CD14-positive monocyte (primary cell): Measurements from ENCODE around the gene ANKLE2. TPM values are rescaled to one million over a fixed set of nuclear protein-coding genes. Genes with fewer than 3 reads are reported as not detected.

Experiments used
- DNase-seq, 3 donors: peaks; one replicate each; pipeline ENCODE4 v3.0.0-alpha.2; 2011 to 2022
- H2AFZ ChIP-seq: 2 replicates; pipeline ENCODE4 v1.6.0; 2012; ENCODE audit warnings: mild to moderate bottlenecking, low read depth, low read length, inconsistent platforms; ENCODE audit not compliant: insufficient read depth, poor library complexity, severe bottlenecking
- H3K27ac ChIP-seq, 2 donors: 1 replicate in 1 of 2; 2 replicates in 1 of 2; pipeline ENCODE4 v1.5.1; 2012 to 2013; ENCODE audit warnings: low read length in 2 of 2, control low read depth in 1 of 2, inconsistent platforms in 1 of 2, low read depth in 1 of 2, mild to moderate bottlenecking in 1 of 2
- H3K27me3 ChIP-seq, 2 donors: one replicate each; pipeline versions ENCODE4 v1.6.0 to v1.6.1; 2011 to 2013; ENCODE audit warnings: low read length in 2 of 2; ENCODE audit not compliant: control insufficient read depth in 2 of 2, insufficient read depth in 2 of 2
- H3K36me3 ChIP-seq, 2 donors: replicated peaks in 1 of 2; 1 replicate in 1 of 2; 2 replicates in 1 of 2; pipeline versions ENCODE4 v1.5.1 to v1.6.1; 2012 to 2013; ENCODE audit warnings: low read length in 2 of 2, control low read depth in 1 of 2, inconsistent platforms in 1 of 2, mild to moderate bottlenecking in 1 of 2; ENCODE audit not compliant: insufficient read depth in 2 of 2, control insufficient read depth in 1 of 2
- H3K4me1 ChIP-seq, 2 donors: 1 replicate in 1 of 2; 2 replicates in 1 of 2; pipeline versions ENCODE4 v1.5.1 to v1.6.1; 2012 to 2013; ENCODE audit warnings: low read length in 2 of 2, control low read depth in 1 of 2, inconsistent platforms in 1 of 2, mild to moderate bottlenecking in 1 of 2, moderate library complexity in 1 of 2; ENCODE audit not compliant: insufficient read depth in 2 of 2, control insufficient read depth in 1 of 2
- H3K4me2 ChIP-seq: replicated peaks from 2 replicates; pipeline ENCODE3; 2012; ENCODE audit warnings: low read length, moderate library complexity, mild to moderate bottlenecking; ENCODE audit not compliant: poor library complexity, severe bottlenecking; ENCODE audit errors: extremely low read depth
- H3K4me3 ChIP-seq, 3 experiments: fragments of 200-600 bp in 1 of 3; sonication (generic) in 1 of 3; replicated peaks in 1 of 3; 1 replicate in 2 of 3; 2 replicates in 1 of 3; pipeline ENCODE4 v1.5.1; 2011 to 2013; ENCODE audit warnings: low read length in 3 of 3, mild to moderate bottlenecking in 3 of 3, control low read depth in 2 of 3, low read depth in 2 of 3, inconsistent platforms in 1 of 3, moderate library complexity in 1 of 3
- H3K79me2 ChIP-seq: 2 replicates; pipeline ENCODE4 v1.6.0; 2012; ENCODE audit warnings: mild to moderate bottlenecking, control low read depth, inconsistent platforms, low read length, moderate library complexity; ENCODE audit not compliant: insufficient read depth
- H3K9ac ChIP-seq: 2 replicates; pipeline ENCODE4 v1.6.0; 2017; ENCODE audit warnings: low read length, mild to moderate bottlenecking; ENCODE audit not compliant: insufficient read depth, poor library complexity, severe bottlenecking
- H3K9me3 ChIP-seq, 2 donors: replicated peaks in 1 of 2; 1 replicate in 1 of 2; 2 replicates in 1 of 2; pipeline versions ENCODE4 v1.5.1 to v1.6.1; 2012 to 2013; ENCODE audit warnings: low read length in 2 of 2, control low read depth in 1 of 2; ENCODE audit not compliant: control insufficient read depth in 1 of 2, insufficient read depth in 1 of 2
- H4K20me1 ChIP-seq: 2 replicates; pipeline ENCODE4 v1.6.0; 2012; ENCODE audit warnings: mild to moderate bottlenecking, low read length, control low read depth, moderate library complexity; ENCODE audit not compliant: insufficient read depth
- H3K27ac Mint-ChIP-seq, 7 donors: one replicate each; pipeline ENCODE4 v1.8.0; 2020; ENCODE audit warnings: mild to moderate bottlenecking in 7 of 7, mixed read lengths in 7 of 7, moderate library complexity in 6 of 7, inconsistent platforms in 2 of 7
- H3K27me3 Mint-ChIP-seq, 3 donors: one replicate each; pipeline ENCODE4 v1.8.0; 2021 to 2022; ENCODE audit warnings: low read depth in 3 of 3, mild to moderate bottlenecking in 3 of 3, mixed read lengths in 3 of 3, moderate library complexity in 3 of 3, inconsistent platforms in 1 of 3
- H3K36me3 Mint-ChIP-seq, 2 donors: one replicate each; pipeline ENCODE4 v1.8.0; 2020; ENCODE audit warnings: mixed read lengths in 2 of 2, inconsistent platforms in 1 of 2, mild to moderate bottlenecking in 1 of 2
- H3K4me1 Mint-ChIP-seq: one replicate; pipeline ENCODE4 v1.8.0; 2020; ENCODE audit warnings: mild to moderate bottlenecking, mixed read lengths
- H3K4me3 Mint-ChIP-seq, 2 donors: one replicate each; pipeline ENCODE4 v1.8.0; 2020; ENCODE audit warnings: mild to moderate bottlenecking in 2 of 2, mixed read lengths in 2 of 2, moderate library complexity in 1 of 2
- H3K9me3 Mint-ChIP-seq, 7 donors: one replicate each; pipeline ENCODE4 v1.8.0; 2020 to 2022; ENCODE audit warnings: mixed read lengths in 7 of 7, mild to moderate bottlenecking in 6 of 7, moderate library complexity in 6 of 7, inconsistent platforms in 2 of 7
- CTCF ChIP-seq: fragments of 200-600 bp; IDR thresholded peaks from one replicate; pipeline ENCODE4 v1.8.0; 2022; ENCODE audit warnings: antibody characterized with exemption, mild to moderate bottlenecking
- WGBS: methylation state at CpG from one replicate; pipeline ENCODE4 v1.1.5; 2013; ENCODE audit warnings: missing lambda C conversion rate; ENCODE audit not compliant: insufficient coverage; 5-methylcytosine and 5-hydroxymethylcytosine counted together
- intact Hi-C, 2 donors: fragments of 100-400 bp; cut with micrococcal nuclease; formaldehyde crosslinking; loops; one replicate each; pipeline versions ENCODE4 v1.15.0 to v1.15.1; 2023
- polyA plus RNA-seq, 3 donors: library from polyadenylated mRNA; depleted of rRNA in 1 of 3; unstranded in 2 of 3; stranded (reverse) in 1 of 3; fragments of 300-500 nt in 2 of 3; fragments of >200 nt in 1 of 3; fragmentation: Illumina TruSeq in 2 of 3; gene quantifications; 1 replicate in 2 of 3; 2 replicates in 1 of 3; pipeline ENCODE4 v1.2.3, GENCODE V29; 2012 to 2021

The ANKLE2 gene
- polyA plus RNA-seq, 3 donors: 10.1 to 88.4 (median 15.0) TPM

DNA sequence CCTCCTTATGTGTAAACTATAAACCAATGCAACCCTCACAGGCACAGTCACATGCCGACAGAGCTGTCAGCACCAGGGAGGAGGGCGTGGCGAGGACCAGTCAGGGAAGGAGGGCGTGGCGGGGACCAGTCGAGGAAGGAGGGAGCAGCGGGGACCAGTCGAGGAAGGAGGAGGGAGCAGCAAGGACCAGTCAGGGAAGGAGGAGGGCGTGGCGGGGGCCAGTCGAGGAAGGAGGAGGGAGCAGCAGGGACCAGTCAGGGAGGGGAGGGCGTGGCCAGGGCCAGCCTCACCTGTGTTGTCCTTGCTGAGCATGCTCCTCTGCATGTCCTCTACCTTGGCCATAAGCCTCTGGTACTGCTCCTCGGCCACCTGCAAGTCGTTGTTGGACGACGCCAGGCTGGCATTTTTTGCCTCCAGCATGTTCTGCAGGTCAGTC, 42.8 kb upstream of the ANKLE2 start:
- Mint-ChIP-seq H3K27ac (no peak overlapping the region), H3K9me3 (peaks cover 0 to 2% (median 0%) of the 10 kb centered on the region in 7 donors), H3K36me3 (peaks cover 78 to 91% of the 10 kb centered on the region in 2 donors), H3K27me3 (no peaks in the 10 kb centered on the region), H3K4me1 (no peaks in the 10 kb centered on the region), H3K4me3 (no peak overlapping the region)
- peaks cover 24% of the 10 kb centered on the region for H4K20me1 ChIP-seq
- peaks cover 81 to 92% of the 10 kb centered on the region in 2 donors for H3K36me3 ChIP-seq
- intact Hi-C loops: no loop called here
- H3K79me2 ChIP-seq: peaks cover 20% of the 10 kb centered on the region
- TF ChIP-seq CTCF: no peak
- no peak overlapping the region for H3K27ac ChIP-seq
- no peaks in the 10 kb centered on the region for H3K4me1 ChIP-seq
- no peaks in the 10 kb centered on the region for H3K9me3 ChIP-seq
- H3K27me3 ChIP-seq: no peaks in the 10 kb centered on the region
- H3K9ac ChIP-seq: no peak overlapping the region
- no peak overlapping the region for H3K4me2 ChIP-seq
- no peak for DNase-seq
- no peak overlapping the region for H2AFZ ChIP-seq
- over 99% methylated on average over 13 of the region's 16 CpGs for WGBS
- H3K4me3 ChIP-seq: no peak overlapping the region

DNA sequence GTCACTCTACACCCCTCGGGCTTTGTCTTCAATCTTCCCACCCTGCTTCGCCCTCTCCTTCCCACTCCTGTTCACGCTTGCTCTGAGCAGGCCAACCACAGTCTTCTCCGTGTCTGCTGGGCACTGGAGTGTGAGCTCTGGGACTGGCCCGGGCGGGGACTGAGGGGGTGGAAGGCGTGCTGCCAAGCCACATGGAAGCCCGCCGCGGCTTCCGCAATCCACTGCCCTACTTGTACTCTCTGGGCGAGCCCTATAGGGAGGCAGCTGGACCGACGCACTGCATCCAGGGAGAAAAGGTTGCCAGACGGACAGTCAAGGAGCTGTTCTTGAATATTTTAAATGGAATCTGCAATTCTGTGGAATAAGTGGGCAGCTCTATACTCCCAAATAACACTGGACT, 42.3 kb upstream of the ANKLE2 start:
- Mint-ChIP-seq H3K27me3 (no peaks in the 10 kb centered on the region), H3K9me3 (peaks cover 0 to 2% (median 0%) of the 10 kb centered on the region in 7 donors), H3K4me3 (no peak overlapping the region), H3K4me1 (no peaks in the 10 kb centered on the region), H3K36me3 (peaks cover 82 to 94% of the 10 kb centered on the region in 2 donors), H3K27ac (peak overlapping the region in 3 of 7 donors; percentile 12 to 63 (median 14))
- intact Hi-C loops: no loop called here
- no peak overlapping the region for H3K4me3 ChIP-seq
- H3K27me3 ChIP-seq: no peaks in the 10 kb centered on the region
- no peak for TF ChIP-seq CTCF
- H3K4me1 ChIP-seq: no peaks in the 10 kb centered on the region
- peaks cover 24% of the 10 kb centered on the region for H4K20me1 ChIP-seq
- no peaks in the 10 kb centered on the region for H3K9me3 ChIP-seq
- no peak overlapping the region for H3K4me2 ChIP-seq
- H3K9ac ChIP-seq: no peak overlapping the region
- WGBS: 94% methylated on average over 9 of the region's 15 CpGs
- peaks cover 20% of the 10 kb centered on the region for H3K79me2 ChIP-seq
- H3K27ac ChIP-seq: no peak overlapping the region
- DNase-seq: no peak
- no peak overlapping the region for H2AFZ ChIP-seq
- peaks cover 86 to 97% of the 10 kb centered on the region in 2 donors for H3K36me3 ChIP-seq
